Suprapubic skin (tissue), 4 donors: ENCODE results near the gene ABI3BP. TPM values are rescaled to one million over a fixed set of nuclear protein-coding genes. Genes with fewer than 3 reads are reported as not detected.

ENCODE experiments used
- DNase-seq, 2 donors: peaks; one replicate each; pipeline ENCODE4 v3.0.0-alpha.2; 2019; ENCODE audit warnings: low spot score in 2 of 2
- H3K27ac ChIP-seq: fragments of 200-600 bp; sonication (generic); one replicate; pipeline ENCODE4 v1.5.1; 2019
- H3K27me3 ChIP-seq: fragments of 200-600 bp; sonication (generic); one replicate; pipeline ENCODE4 v1.5.1; 2019
- H3K36me3 ChIP-seq: fragments of 200-600 bp; sonication (generic); one replicate; pipeline ENCODE4 v1.5.1; 2019
- H3K4me1 ChIP-seq: fragments of 200-600 bp; sonication (generic); one replicate; pipeline ENCODE4 v1.5.1; 2019
- H3K4me3 ChIP-seq: fragments of 200-600 bp; sonication (generic); one replicate; pipeline ENCODE4 v1.5.1; 2019; ENCODE audit warnings: mild to moderate bottlenecking
- H3K9me3 ChIP-seq: fragments of 200-600 bp; sonication (generic); one replicate; pipeline ENCODE4 v1.5.1; 2019
- CTCF ChIP-seq, 2 donors: fragments of 200-600 bp in 1 of 2; fragments of 450-650 bp in 1 of 2; sonication (generic) in 1 of 2; IDR thresholded peaks; one replicate each; pipeline ENCODE4 v1.5.1; 2016 to 2019; ENCODE audit warnings: antibody characterized with exemption in 2 of 2, mild to moderate bottlenecking in 1 of 2, moderate library complexity in 1 of 2
- EP300 ChIP-seq: sonication (generic); formaldehyde crosslinking; IDR thresholded peaks from one replicate; pipeline ENCODE4 v1.6.1; 2017; ENCODE audit warnings: antibody characterized with exemption
- POLR2A ChIP-seq, 2 donors: fragments of 450-650 bp; IDR thresholded peaks; one replicate each; pipeline ENCODE4 v1.6.1; 2017; ENCODE audit warnings: antibody characterized with exemption in 2 of 2, mild to moderate bottlenecking in 2 of 2, moderate library complexity in 2 of 2
- POLR2AphosphoS5 ChIP-seq, 3 donors: sonication (generic); formaldehyde crosslinking; IDR thresholded peaks; one replicate each; pipeline ENCODE4 v1.6.1; 2017; ENCODE audit warnings: antibody characterized with exemption in 3 of 3
- WGBS: methylation state at CpG from one replicate; pipeline ENCODE4 v1.1.5; 2018; 5-methylcytosine and 5-hydroxymethylcytosine counted together
- total RNA-seq, 4 donors: library from RNA; depleted of rRNA; stranded (reverse); fragments of >200 nt; gene quantifications; one replicate each; pipeline ENCODE4 v1.1.0, GENCODE V29; 2016

The ABI3BP gene
- total RNA-seq, 4 donors from 2014 or later: 20.6 to 54.4 (median 38.4) TPM

GRCh38 chr3:100970477-100970990 lies 22.7 kb downstream of the ABI3BP start:
- 90% methylated on average over 6 of the region's 6 CpGs for WGBS
- H3K27me3 ChIP-seq: no peaks in the 10 kb centered on the region
- H3K4me3 ChIP-seq: no peak overlapping the region
- DNase-seq: no peak
- H3K36me3 ChIP-seq: no peaks in the 10 kb centered on the region
- no peak overlapping the region for H3K27ac ChIP-seq
- no peaks in the 10 kb centered on the region for H3K9me3 ChIP-seq
- H3K4me1 ChIP-seq: peaks cover 7% of the 10 kb centered on the region
- TF ChIP-seq CTCF (IDR thresholded peaks at IDR 0.05) (no peak), EP300 (no peak), POLR2A (IDR thresholded peaks at IDR 0.05) (no peak), POLR2AphosphoS5 (IDR thresholded peaks at IDR 0.05) (no peak)

DNA sequence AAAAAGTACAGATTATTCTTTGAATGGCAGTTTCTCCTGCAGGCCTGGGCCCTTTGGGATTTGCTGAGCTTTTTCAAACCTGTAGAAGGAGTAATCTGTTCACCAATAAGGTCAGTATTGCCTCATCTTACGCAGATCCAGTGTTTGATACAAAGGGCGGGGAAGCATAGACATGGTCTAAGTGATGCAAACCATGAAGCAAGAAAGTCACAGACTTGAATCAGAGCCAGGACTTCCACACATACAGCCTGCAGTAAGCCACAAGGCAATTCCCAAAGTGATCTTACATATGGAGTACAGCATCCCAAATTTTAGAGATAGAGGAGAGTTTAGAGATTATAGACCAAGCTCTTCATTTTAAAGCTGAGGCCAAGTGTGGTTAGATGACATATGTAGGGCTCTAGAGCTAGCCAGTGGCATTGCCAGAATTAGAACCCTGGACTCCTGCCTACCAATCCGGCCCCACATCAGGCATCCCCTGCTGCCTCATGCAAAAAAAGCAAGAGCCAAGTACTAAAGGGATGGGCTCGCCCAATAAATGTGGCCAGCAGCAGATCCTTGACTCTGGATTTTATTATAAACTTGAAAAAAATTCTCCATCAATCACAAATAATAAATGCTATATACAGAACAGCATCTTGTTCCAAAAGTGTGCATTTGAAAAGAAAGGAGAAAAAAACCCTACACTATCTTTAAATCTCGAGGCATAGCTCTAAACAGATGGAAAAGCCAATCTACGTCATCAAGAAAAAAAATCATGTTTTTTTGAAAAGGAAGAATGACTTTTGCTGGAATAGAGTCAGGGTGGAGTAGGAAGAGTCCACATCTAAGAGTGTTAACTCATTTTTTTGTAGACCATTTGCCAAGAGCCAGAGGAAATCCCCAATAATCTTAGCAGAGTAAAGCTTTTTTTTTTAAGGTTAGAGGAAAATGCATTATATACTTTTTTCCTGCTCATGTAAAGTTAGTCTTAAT lies 24.0 kb downstream of the ABI3BP start:
- DNase-seq: peak in 1 of 2 donors; percentile 70
- Histone ChIP-seq H3K27me3 (no peaks in the 10 kb centered on the region), H3K4me3 (no peak overlapping the region), H3K4me1 (peaks cover 7% of the 10 kb centered on the region), H3K36me3 (no peaks in the 10 kb centered on the region), H3K9me3 (no peaks in the 10 kb centered on the region), H3K27ac (peak overlapping the region; percentile 56)
- 48% methylated on average over 6 of the region's 6 CpGs for WGBS
- TF ChIP-seq POLR2A (IDR thresholded peaks at IDR 0.05) (no peak), POLR2AphosphoS5 (IDR thresholded peaks at IDR 0.05) (peak; percentile 26 to 90 (median 51)), EP300 (no peak), CTCF (IDR thresholded peaks at IDR 0.05) (no peak)

DNA sequence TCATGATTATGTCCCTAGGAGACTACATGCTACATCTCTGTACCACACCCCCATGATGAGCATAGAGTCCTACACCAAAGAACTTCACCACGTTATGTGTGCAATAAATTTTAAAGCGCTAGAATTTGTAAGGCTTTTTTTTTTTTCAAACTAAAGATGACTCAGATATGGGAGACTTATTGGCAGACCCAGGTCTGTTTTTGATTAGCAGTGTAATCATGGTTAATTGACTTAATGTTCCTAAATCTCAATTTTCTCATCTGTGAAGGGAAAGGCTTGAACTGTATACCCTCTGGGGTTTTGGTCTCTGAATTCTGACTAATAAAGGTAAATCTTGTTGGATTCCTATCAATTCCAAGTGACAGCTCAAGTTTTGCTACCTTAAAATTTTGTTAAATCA lies 26.4 kb downstream of the ABI3BP start:
- Histone ChIP-seq H3K36me3 (no peaks in the 10 kb centered on the region), H3K27ac (no peak overlapping the region), H3K4me1 (peaks cover 2% of the 10 kb centered on the region), H3K9me3 (no peaks in the 10 kb centered on the region), H3K27me3 (no peaks in the 10 kb centered on the region), H3K4me3 (no peak overlapping the region)
- WGBS: 25% methylated on average over 2 of the region's 2 CpGs
- TF ChIP-seq CTCF (IDR thresholded peaks at IDR 0.05): no peak
- TF ChIP-seq EP300: no peak
- DNase-seq: no peak

DNA sequence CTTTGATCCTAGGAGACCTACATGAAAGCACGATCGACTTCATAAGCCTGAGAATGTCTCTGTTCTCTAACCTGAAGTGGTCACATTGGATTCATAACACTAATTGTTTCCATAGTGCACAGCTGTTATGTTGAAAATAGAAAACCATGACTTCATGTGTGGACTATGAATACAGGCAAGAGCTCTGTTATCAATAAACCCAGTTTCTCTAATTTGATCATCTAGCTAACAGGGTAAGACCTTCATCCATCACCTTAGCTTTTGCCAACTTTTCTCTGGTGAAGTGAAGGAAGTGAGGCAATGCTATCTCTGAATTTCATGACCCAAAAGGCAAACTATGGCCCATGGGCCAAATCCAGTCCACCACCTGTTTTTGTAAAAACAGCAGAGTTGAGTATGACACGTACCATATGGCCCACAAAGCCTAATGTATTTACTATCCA lies 27.2 kb downstream of the ABI3BP start:
- 64% methylated on average over 3 of the region's 3 CpGs for WGBS
- peaks cover 2% of the 10 kb centered on the region for H3K4me1 ChIP-seq
- peak overlapping the region; percentile 4 for H3K27ac ChIP-seq

More for the DNA sequence above, 27.2 kb downstream of the ABI3BP start:
- Histone ChIP-seq H3K9me3 (no peaks in the 10 kb centered on the region), H3K36me3 (no peaks in the 10 kb centered on the region), H3K4me3 (no peak overlapping the region), H3K27me3 (no peaks in the 10 kb centered on the region)
- DNase-seq: no peak
- TF ChIP-seq CTCF (IDR thresholded peaks at IDR 0.05): no peak
